HG03175 (cell line): Measurements from ENCODE around the gene NQO2.

Source experiments
- ATAC-seq: cut with Tn5 transposase; IDR thresholded peaks from one replicate; pipeline ENCODE4 v1.9.1; 2021; ENCODE audit warnings: mild to moderate bottlenecking, moderate library complexity; ENCODE audit not compliant: unreplicated experiment

Gene NQO2

DNA sequence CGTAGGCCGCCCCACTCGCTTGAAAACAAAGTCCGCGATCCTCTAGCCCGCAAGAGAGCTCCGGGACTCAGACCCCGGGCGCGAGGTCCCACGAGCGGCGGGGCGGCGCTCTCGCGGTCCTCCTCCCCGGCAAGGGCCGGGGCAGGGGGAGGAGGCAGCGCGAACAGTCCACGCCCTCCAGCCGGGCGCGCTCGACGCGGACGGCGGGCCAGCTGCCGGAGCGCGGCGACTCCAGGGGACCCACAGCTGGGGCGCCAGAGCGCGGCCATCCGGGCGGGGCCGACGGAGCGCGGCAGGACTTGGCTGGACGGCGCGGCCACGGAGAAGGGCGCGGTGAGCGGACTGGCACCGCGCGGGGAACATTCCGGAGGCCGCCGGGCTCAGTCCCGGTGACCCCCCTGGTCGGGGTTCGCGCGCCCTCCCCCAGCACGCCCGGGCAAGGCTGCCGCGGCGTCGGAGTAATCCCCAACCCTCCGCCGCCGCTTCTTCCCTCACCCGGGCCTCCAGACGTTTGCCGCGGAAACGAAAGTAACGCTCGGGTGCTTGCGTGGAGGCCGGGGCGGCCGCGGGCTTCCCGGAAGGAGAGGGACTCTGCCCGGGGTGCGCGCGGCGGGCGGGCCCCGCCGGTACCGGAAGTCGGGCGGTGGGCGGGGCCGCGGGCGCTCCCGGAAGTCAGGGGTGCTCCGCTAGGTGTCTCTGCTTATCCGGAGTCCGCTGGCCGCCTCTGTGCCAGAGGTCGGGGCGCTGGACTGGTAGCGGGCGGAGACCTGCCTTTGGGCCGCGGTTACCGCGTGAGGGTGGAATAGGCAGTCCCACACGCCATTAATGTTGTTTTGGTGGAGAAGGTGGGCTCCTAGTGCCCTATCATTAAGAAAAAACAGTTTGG, 68.9 kb downstream of the NQO2 start, which contains the start of gene RIPK1:
Gene RIPK1, plus strand, starts transcription at position 166 of the 886 bp plus-strand sequence. CDS start 8,330 bp downstream, outside the sequence.
- peak; percentile 88 for ATAC-seq
